ENCODE results near the gene ASXL3.

- TF ChIP-seq POLR2A (IDR thresholded peaks at IDR 0.05; ENCODE audit: low read length) (no peak), GATA1 (IDR thresholded peaks at IDR 0.05; ENCODE audit: low read depth, low read length) (no peak)
Measured at GRCh38 chr18:33603454-33603853, 25.4 kb downstream of the ASXL3 start.

Data from erythroblast (primary cell).